HepG2 (cell line): ENCODE data around the gene GCHFR.

Experiments
- ARNT ChIP-seq: fragments of 450-650 bp; IDR thresholded peaks from 2 replicates; pipeline ENCODE4 v1.6.1; 2017
- EZH2 ChIP-seq: conservative IDR thresholded peaks from 2 replicates; pipeline ENCODE4 v1.6.1; 2012; ENCODE audit warnings: mild to moderate bottlenecking, low read depth, low read length, moderate library complexity
- JUND ChIP-seq: sonication (generic); formaldehyde crosslinking; IDR thresholded peaks from 2 replicates; pipeline ENCODE4 v1.8.0; 2022; ENCODE audit warnings: mild to moderate bottlenecking, missing genetic modification reagents
- MAZ ChIP-seq, 2 experiments: sonication (generic) in 1 of 2; formaldehyde crosslinking in 1 of 2; IDR thresholded peaks; 2 replicates each; pipeline versions ENCODE4 v1.5.0 to v1.6.1; 2012 to 2020; ENCODE audit warnings: low read depth in 2 of 2, mild to moderate bottlenecking in 2 of 2, borderline replicate concordance in 1 of 2, improper control_type of control experiment in 1 of 2, low read length in 1 of 2, missing genetic modification reagents in 1 of 2, moderate library complexity in 1 of 2
- POLR2AphosphoS5 ChIP-seq: IDR thresholded peaks from 2 replicates; pipeline ENCODE4 v1.6.1; 2012; ENCODE audit warnings: low read depth, low read length
- SMC3 ChIP-seq: IDR thresholded peaks from 2 replicates; pipeline ENCODE4 v1.6.1; 2011; ENCODE audit warnings: low read length, improper control_type of control experiment
- TAF1 ChIP-seq: sonication (generic); formaldehyde crosslinking; IDR thresholded peaks from 2 replicates; pipeline ENCODE4 v1.4.0; 2020; ENCODE audit warnings: missing genetic modification reagents
- ZFP36L2 ChIP-seq: sonication (generic); formaldehyde crosslinking; IDR thresholded peaks from 2 replicates; pipeline ENCODE4 v1.4.0; 2020; ENCODE audit warnings: missing genetic modification reagents
- ZNF549 ChIP-seq: sonication (generic); formaldehyde crosslinking; IDR thresholded peaks from 2 replicates; pipeline ENCODE4 v1.5.0; 2020; ENCODE audit warnings: missing genetic modification reagents
- ZNF713 ChIP-seq: sonication (generic); formaldehyde crosslinking; IDR thresholded peaks from 2 replicates; pipeline ENCODE4 v1.4.0; 2020; ENCODE audit warnings: mild to moderate bottlenecking, missing genetic modification reagents
- TF ChIP-seq, protein P1 (sequence below): sonication (generic); formaldehyde crosslinking; IDR thresholded peaks from 2 replicates; pipeline ENCODE4 v1.4.0; 2020; ENCODE audit warnings: missing genetic modification reagents
- TF ChIP-seq, protein P2 (sequence below), 2 experiments: IDR thresholded peaks; 2 replicates each; pipeline ENCODE4 v1.6.1; 2011 to 2012; ENCODE audit warnings: low read length in 2 of 2, borderline replicate concordance in 1 of 2, low read depth in 1 of 2, mild to moderate bottlenecking in 1 of 2, moderate library complexity in 1 of 2
- TF ChIP-seq, protein P3 (sequence below): sonication (generic); formaldehyde crosslinking; conservative IDR thresholded peaks from 2 replicates; pipeline ENCODE4 v1.8.1; 2023; ENCODE audit warnings: missing genetic modification reagents

DNA sequence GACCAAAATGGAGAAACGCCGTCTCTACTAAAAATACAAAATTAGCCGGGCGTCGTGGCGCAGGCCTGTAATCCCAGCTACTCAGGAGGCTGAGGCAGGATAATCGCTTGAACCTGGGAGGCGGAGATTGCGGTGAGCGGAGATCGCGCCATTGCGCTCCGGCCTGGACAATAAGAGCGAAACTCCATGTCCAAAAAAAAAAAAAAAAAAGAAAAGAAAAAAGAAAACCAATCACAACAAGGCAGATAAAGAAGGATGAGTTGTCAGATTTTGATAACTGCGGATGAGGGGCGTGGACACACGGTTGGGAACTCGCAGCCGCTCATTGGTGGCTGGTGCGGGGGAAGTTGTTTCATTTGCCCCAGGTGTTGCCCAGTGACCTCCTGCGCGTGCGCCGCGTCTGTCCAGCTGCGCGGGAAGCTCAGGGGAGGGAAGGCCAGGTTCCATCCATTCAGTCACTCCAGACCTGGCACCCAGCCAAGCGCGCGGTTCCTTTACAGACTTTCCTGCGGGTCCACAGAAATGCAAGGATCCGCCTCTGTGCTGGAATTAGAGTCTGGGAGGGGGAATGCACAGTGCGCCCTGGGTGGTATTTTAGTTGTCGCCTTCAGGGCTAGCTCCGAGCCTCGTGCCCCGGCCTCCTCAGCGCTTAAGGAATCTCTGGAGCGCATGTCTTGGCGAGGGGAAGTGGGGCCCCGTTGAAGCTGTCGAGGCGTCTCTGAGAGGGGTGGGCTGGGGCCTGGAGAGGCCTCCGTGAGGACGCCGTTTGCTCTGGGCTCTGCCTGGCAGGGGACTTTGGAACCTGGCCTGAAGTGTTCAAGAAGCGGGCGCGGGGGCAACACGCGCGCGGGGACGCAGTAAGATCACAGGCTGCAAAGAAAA is 708 bp upstream of the GCHFR start:
- TF ChIP-seq JUND, result no peak
- no peak for TF ChIP-seq EZH2
- no peak for TF ChIP-seq MAZ (IDR thresholded peaks at IDR 0.05; ENCODE audit: borderline replicate concordance, low read depth, low read length)
- no peak for TF ChIP-seq MAZ (CRISPR knock-in tag; IDR thresholded peaks at IDR 0.05; ENCODE audit: low read depth)
- TF ChIP-seq ARNT, result no peak
- no peak for TF ChIP-seq TAF1 (CRISPR knock-in tag)
- TF ChIP-seq, protein P1, sequence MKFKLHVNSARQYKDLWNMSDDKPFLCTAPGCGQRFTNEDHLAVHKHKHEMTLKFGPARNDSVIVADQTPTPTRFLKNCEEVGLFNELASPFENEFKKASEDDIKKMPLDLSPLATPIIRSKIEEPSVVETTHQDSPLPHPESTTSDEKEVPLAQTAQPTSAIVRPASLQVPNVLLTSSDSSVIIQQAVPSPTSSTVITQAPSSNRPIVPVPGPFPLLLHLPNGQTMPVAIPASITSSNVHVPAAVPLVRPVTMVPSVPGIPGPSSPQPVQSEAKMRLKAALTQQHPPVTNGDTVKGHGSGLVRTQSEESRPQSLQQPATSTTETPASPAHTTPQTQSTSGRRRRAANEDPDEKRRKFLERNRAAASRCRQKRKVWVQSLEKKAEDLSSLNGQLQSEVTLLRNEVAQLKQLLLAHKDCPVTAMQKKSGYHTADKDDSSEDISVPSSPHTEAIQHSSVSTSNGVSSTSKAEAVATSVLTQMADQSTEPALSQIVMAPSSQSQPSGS (CRISPR knock-in tag), result no peak; the same call in 1 of the 2 replicates
- no peak for TF ChIP-seq POLR2AphosphoS5
- no peak for TF ChIP-seq ZNF549
- TF ChIP-seq, protein P2, sequence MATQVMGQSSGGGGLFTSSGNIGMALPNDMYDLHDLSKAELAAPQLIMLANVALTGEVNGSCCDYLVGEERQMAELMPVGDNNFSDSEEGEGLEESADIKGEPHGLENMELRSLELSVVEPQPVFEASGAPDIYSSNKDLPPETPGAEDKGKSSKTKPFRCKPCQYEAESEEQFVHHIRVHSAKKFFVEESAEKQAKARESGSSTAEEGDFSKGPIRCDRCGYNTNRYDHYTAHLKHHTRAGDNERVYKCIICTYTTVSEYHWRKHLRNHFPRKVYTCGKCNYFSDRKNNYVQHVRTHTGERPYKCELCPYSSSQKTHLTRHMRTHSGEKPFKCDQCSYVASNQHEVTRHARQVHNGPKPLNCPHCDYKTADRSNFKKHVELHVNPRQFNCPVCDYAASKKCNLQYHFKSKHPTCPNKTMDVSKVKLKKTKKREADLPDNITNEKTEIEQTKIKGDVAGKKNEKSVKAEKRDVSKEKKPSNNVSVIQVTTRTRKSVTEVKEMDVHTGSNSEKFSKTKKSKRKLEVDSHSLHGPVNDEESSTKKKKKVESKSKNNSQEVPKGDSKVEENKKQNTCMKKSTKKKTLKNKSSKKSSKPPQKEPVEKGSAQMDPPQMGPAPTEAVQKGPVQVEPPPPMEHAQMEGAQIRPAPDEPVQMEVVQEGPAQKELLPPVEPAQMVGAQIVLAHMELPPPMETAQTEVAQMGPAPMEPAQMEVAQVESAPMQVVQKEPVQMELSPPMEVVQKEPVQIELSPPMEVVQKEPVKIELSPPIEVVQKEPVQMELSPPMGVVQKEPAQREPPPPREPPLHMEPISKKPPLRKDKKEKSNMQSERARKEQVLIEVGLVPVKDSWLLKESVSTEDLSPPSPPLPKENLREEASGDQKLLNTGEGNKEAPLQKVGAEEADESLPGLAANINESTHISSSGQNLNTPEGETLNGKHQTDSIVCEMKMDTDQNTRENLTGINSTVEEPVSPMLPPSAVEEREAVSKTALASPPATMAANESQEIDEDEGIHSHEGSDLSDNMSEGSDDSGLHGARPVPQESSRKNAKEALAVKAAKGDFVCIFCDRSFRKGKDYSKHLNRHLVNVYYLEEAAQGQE (IDR thresholded peaks at IDR 0.05; ENCODE audit: borderline replicate concordance in 1 of 2, low read depth in 1 of 2, low read length in 2 of 2), result no peak
- TF ChIP-seq, protein P3, sequence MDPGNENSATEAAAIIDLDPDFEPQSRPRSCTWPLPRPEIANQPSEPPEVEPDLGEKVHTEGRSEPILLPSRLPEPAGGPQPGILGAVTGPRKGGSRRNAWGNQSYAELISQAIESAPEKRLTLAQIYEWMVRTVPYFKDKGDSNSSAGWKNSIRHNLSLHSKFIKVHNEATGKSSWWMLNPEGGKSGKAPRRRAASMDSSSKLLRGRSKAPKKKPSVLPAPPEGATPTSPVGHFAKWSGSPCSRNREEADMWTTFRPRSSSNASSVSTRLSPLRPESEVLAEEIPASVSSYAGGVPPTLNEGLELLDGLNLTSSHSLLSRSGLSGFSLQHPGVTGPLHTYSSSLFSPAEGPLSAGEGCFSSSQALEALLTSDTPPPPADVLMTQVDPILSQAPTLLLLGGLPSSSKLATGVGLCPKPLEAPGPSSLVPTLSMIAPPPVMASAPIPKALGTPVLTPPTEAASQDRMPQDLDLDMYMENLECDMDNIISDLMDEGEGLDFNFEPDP (CRISPR knock-in tag), result no peak
- no peak for TF ChIP-seq SMC3
- no peak; the same call in 1 of the 2 replicates for TF ChIP-seq ZNF713
- no peak for TF ChIP-seq ZFP36L2 (CRISPR knock-in tag)
